Amygdala (tissue), 56 donors: ENCODE results near the gene POU5F1.
A peak's percentile ranks its signal among the peaks of the same experiment; 100 is the strongest.
"Not testable (repeated sequence)": the region's sequence is repeated elsewhere in the genome, so short reads cannot be mapped to it uniquely, and the experiment has no call there.

Experiments used
- DNase-seq, 56 donors: peaks; one replicate each; lab custom pipeline; 2025; lab: John Stamatoyannopoulos, UW

The POU5F1 gene

DNA sequence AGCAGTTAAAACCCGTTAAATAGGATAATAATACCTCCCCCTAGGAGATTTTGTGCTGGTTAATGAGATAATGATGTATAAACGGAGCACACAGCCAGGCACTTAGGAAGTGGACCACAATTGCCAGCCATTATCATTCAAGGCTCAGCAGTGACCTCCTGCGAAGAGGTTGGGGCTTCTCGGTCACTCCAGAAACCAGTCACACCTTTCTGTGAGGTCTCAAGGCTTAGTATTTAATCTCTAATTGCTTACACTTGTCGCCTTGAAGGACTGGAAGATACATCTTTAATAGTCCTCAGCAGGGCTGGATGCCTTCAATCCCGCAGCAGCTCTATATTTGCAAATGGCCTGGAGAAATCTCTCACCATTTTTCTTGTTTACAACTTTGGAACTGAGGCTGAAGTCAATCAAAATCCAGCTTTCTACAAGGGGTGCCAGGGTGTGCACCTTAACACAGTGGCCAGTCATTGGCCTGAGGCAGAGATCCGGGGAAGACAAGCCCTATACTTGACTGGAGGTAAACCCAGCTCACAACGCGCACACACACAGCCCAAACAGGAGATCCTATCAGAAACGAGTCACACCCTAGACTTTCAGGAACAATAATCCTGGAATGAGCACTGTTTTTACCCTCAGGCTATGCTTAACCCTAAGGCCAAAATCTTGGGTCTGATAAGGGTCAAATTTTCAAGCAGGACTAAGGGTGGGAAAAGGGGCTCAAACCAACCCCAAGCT lies 1.2 kb downstream of the POU5F1 start:
- DNase-seq = no peak

DNA sequence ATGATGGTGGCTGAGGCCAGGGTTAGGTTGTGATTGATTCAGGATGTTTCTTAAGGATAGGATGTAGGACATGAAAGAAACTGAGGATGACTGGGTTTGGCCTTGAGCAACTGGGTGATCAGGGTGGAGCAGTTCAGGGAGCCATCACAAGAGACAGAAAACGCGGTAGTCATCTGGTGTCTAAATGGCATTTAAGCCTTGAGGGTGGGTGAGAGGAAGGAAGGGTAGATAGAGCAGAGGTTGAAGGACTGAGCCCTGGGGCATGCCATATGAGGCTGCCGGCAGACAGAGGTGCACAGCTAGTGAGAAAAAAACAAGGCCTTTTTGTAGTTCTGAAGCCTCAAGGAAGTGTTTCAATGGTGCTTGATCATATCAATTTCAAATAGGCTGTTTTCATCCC lies 1.9 kb downstream of the POU5F1 start:
- DNase-seq = no peak

DNA sequence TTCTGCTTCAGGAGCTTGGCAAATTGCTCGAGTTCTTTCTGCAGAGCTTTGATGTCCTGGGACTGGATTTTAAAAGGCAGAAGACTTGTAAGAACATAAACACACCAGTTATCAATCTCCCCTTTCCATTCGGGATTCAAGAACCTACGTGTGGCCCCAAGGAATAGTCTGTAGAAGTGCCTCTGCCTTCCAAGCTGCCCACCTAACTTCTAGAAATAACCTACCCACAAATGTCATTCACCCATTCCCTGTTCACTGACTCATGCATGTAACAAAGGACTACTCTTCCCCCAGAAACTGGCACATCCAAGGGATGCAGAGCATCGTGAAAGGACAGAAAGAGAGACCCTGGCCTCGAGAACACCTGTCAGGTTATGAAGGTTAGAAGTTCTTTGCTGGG lies 4.5 kb downstream of the POU5F1 start:
- no peak for DNase-seq

DNA sequence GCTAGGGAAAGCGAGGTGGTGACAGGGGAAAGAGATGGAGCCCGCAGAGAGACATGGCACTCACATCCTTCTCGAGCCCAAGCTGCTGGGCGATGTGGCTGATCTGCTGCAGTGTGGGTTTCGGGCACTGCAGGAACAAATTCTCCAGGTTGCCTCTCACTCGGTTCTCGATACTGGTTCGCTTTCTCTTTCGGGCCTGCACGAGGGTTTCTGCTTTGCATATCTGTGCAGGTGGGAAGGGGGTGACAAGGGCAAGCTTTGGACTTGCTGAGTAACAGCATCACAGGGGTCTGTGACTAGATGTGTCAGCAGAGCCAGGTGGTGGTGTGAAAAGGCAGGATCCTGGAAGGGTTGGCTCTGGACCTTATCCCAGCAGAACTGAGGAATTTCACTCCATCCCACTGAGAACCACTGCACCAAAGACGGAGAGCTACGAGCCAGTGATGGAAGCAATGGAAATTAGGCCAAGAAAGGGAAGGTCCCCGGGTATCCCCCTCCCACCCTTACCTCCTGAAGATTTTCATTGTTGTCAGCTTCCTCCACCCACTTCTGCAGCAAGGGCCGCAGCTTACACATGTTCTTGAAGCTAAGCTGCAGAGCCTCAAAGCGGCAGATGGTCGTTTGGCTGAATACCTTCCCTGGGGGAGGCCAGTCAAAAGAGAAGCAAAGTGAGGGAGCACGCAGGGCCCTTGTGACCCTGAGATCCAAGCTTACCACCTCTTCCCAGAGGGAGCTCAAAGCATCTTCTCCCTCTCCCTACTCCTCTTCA lies 5.2 kb downstream of the POU5F1 start:
- DNase-seq = not testable (repeated sequence)

DNA sequence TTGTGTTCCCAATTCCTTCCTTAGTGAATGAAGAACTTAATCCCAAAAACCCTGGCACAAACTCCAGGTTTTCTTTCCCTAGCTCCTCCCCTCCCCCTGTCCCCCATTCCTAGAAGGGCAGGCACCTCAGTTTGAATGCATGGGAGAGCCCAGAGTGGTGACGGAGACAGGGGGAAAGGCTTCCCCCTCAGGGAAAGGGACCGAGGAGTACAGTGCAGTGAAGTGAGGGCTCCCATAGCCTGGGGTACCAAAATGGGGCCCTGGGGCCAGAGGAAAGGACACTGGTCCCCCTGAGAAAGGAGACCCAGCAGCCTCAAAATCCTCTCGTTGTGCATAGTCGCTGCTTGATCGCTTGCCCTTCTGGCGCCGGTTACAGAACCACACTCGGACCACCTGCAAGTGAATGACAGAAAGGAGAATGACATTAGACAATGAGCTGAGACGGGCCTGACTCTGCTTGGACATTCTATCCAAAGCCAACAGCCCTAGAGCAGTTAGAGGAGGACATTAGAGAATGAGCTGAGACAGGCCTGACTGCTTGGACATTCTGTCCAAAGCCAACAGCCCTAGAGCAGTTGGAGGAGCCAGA lies 5.9 kb downstream of the POU5F1 start:
- not testable (repeated sequence) for DNase-seq

DNA sequence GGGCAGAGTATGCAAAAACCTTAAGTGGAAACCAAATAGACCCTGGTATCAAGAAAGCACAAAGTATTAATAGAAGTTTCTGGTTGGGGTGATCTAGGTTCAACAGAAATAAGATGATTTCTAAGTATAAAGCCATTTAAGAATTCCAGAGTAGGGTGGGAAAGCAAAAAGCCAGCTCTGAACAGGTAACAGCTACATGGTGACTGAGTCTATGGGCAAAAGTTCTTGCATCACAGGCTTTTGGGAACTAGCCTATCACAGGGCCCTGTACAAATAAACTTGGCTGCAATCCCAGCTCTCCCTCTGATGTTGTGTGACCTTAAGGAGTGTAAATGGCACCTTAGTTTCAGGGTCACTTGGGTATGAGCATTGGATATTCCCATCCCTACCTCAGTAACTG lies 6.6 kb downstream of the POU5F1 start:
- DNase-seq = no peak

DNA sequence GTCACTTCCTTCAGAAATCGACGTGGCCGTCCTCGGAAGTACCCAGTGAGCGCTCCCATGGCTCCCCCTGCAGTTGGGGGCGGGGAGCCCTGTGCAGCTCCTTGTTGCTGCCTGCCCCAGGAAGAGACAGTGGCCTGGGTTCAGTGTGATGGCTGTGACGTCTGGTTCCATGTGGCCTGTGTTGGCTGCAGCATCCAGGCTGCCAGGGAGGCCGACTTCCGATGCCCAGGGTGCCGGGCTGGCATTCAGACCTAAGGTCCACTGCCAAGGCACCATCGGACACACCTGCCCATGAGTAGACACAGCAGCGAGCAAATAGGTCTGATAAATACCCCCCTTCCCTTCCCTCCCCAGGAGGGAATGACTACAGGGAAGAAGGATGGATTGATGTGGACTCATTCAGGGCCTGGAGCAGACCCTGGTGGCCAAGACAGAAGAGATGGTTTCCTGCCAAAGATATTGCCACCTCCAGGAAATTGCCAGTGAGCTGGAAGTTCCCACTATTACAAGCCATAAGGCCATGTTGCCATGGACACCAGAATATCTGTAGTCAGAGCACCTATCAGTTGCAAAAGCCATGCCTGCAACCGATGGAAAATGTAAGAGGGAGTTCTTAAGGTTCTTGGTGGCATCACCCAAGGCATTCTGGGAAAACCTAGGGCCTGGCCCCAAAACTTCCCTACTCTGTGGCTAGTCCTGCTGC lies 7.9 kb downstream of the POU5F1 start:
- DNase-seq = no peak

DNA sequence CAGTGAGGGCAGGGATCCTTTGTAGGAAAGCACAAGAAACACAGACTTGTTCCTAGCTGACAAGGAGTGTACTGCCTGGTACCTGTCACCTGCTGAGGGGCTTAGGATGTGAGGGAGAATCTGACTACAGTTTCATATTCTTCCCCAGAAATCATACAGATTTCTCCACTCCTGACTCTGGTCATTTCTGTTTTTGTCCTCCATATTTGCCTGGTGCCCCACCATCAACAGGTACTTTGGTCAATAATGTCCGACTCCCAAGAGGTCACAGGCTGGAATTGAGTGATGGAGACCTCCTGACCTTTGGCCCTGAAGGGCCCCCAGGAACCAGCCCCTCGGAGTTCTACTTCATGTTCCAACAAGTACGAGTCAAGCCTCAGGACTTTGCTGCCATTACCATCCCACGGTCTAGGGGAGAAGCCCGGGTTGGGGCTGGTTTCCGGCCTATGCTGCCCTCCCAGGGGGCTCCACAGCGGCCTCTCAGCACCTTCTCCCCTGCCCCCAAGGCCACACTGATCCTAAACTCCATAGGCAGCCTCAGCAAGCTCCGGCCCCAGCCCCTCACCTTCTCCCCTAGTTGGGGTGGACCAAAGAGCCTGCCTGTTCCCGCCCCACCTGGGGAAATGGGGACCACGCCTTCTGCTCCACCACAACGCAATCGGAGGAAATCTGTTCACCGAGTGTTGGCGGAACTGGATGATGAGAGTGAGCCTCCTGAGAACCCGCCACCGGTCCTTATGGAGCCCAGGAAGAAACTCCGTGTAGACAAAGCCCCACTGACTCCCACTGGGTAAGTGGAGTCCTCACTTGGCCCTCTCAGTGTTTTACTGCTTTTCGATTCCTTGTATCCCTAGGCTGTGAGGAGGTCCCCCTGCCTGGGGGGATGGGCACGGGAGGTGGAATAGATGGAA lies 9.0 kb downstream of the POU5F1 start:
- DNase-seq = no peak

DNA sequence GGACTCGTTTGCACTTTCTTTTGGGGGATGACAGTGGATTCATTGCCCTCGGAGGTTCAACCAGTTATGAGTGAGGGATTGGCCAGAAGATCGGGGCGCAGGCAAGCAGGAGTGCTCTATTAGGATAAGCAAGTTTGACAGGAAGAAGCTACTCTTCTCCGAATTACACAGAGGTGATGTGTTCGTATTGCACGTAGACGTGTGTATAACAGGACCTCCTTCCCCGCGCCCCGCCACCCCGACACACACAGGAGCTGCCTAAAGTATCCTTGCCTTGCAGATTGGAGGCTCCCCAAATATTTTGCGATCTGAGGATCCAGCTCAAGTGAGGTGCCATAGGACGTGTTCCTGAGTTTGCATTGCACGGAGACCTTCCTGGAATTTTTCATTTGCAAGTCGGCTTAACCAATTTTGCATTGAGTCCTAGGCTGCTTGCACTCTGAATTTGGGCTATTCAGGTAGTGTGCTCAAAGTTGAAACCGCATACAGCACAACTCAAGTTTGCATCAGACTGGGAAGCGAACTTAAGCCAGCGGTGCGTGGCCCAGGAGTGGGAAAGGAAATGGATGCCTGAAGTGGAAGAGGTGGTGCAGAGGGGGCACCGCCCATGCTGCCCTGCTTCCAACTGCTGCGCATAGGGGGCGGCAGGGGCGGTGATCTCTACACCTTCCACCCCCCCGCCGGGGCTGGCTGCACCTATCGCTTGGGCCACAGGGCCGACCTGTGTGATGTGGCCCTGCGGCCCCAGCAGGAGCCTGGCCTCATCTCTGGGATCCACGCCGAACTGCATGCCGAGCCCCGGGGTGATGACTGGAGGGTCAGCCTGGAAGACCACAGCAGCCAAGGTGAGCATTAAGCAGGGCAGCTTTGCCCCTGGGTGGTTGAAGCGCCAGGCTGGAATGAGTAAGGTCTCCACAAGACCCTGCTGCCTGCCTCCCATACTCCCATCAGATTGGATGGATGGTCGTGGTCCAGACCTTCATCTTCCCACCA lies 11.3 kb downstream of the POU5F1 start:
- DNase-seq = no peak

DNA sequence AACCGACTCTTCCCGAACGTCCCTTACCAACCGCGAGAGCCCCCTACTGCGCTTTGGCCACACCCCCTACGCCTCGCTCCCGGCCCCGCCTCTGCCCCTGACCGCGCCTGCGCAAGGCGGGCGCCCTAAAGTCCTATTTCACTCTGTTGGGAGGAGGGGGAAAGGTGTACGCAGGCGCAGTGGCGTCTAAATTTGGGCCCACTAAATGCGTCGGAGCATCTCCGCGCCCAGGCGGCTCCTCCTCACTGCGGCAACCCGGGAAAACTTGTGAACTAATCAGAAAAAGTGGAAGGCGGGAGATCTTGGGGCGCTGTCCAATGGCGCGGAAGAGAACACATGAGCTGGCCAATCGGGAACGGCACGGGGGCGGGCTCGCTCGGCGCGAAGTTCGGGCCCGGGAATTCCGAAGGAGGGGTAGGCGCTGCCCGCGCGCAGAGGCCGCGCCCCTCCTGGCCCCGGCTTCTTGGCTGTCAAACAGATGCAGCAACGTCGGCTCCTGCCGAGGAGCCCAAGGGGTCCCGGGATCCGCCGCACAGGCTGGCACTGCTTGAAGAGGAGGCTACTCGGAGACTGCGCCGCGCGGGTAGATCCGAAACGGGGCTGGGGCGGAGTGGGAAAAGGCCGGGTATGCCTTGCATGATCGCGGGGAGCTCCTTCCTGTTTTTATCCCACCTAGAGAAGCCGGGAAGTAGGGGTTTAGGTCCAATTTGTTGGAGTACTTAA lies 12.2 kb downstream of the POU5F1 start, which contains the start of gene TCF19:
Gene TCF19, plus strand, starts transcription at position 450 of the 723 bp plus-strand sequence. CDS start 881 bp downstream, outside the sequence.
- peak; percentile 71 to 98 (median 95) for DNase-seq

DNA sequence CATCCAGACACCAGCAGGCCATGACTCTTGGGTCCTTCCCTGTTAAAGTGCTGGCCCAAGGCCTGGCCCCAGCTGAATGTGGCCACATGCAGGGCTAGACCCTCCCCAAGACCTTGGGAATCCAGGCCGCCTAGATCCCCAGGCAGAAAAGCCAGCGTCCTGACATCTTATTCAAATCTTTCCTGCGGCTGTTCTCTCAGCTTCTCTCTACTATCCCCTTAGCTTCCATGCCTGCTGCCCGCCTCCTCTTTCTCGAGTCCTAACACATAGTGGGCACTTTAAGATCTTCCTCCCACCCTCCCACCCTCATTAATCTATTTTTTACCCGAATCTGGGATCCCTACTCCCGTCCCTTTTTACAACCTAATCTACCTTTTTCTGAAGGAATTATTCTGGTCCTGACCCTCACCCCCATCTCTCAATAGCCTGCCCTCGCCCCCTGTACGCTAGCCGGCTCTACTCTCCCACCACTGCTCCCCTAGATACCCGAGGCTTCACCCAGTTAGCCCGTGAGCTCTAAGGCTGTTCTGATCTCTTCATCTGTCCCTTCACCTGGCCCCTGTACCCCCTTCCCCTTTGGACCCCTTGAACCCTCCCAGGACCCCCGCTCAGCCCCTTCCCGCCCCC lies 12.9 kb downstream of the POU5F1 start, which contains the start of gene CCHCR1:
Gene CCHCR1, minus strand, starts transcription at position 290 of the 627 bp plus-strand sequence. Its CDS starts 202 bp downstream, at position 88.
- DNase-seq = peak in 1 of 56 donors; percentile 8

DNA sequence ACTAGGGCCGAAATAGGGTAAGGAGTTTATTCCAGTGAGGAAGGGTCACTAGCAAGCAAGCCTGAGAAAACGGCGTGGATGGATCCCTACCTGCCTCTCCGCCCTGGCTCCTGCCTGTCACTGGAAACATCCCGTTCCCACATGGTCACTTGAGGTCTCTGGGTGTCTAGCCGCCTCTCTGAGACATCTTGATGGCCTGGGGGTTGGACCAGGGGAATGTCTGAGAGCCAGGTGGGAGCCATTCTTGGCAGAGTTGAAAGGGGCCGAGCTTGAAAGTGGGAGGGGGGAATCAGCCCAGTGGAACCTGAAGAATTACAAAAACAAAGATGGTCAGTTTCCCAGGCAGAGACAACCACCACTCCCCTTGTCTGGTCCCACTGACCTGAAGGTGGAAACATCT lies 13.8 kb downstream of the POU5F1 start:
- DNase-seq = no peak

DNA sequence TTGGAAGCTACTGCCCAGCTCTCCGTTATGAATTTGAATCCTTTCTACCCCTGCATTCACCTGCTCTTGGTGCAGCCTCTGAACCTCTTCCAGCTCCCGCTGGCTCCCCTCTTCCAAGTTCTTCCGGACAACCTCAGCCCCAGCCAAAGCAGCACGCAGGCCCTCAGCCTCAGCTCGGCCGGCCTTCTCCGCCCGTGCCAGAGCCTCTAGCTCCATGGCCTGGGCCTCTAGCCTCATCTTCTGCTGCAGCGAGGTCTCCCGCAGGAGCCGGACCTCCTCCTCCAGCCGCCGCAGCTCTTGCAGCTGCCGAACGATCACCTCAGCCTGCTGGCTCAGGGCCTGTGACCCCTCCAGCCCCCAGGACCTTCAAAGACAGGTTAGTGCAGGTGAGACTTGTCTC lies 16.0 kb downstream of the POU5F1 start:
- DNase-seq = no peak

DNA sequence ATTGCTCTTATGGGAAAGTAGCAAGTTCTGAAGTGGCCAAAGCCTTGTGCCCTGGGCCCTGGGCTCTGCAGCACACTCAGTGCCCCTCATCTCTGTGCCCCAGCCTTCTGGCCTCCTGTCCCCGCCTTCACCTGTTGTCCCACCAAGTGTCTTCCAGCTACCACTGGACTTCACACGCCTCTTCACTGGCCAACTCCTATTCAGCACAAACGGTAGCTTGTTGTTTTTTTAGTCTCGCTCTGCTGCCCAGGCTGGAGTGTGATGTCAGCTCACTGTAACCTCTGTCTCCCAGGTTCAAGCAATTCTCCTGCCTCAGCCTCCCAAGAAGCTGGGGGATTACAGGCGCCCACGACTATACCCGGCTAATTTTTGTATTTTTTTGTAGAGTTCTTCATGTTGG lies 17.7 kb downstream of the POU5F1 start:
- no peak for DNase-seq

DNA sequence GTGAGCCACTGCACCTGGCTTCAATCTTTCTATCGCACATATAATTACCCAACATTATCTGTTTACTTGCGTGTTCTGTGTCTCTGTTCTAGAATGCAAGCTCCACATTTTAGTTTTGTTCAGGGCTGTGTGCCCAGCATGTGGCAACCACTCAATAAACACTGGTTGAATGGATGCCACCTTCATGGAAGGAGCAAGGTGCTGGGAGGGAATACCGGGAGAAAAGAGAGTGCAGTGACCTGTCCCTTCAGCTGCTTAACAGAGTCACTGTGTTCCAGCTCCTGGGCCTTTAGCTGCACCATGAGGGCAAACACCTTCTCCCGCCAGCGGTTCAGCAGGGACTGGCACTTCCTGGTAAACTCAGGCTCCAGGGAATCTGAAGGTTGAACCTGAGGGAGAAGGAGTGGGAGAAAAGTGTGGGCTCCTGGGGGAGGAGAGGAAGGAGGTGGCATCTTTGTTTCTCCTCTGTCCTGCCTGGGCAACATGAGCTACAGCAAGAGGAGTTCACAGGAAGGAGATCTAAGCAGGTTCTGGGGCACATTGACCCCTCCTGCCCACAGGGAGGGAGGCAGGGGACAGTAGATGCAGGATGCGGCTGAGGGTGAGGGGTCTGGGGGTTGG lies 20.5 kb downstream of the POU5F1 start:
- no peak for DNase-seq

DNA sequence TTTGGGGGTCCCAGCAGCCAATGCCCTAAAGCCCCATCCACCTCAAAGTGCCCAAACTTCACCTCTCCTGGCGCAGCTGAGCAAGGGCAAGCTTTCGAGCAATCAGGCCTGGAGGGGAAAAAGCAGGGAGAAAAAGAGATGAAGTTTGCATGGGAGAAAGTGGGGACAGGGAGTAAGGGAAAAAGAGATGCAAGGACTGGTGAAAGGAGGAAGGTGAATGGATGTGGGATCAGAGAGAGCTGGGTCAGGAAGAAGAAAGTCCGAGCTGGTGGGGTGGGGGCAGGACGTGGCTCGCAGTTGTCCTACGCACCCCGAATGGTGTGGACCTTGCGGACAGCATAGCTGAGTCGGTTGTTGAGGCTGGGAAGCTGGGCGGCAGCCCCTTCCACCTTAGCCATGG lies 25.1 kb downstream of the POU5F1 start:
- no peak for DNase-seq

DNA sequence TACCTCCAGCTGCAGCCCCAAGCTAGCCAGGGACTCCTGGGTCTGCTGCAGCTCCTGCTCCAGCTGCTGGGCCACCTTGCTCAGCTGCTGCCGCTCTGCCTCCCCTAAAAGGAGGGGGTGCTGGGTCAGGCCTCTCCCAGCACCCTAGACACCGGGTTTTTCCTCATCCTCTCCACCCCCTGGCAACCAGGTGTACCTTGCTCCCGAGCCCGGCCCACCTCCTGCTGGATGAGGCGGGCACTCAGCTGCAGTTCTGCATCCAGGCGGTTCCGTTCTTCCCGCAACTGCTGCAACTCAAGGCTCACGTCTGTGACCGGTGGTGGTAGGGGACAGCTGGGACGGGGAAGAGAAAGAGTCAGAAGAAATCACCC lies 25.5 kb downstream of the POU5F1 start:
- no peak for DNase-seq
